Measurements from ENCODE around the gene NR6A1.

The NR6A1 gene

GRCh38 chr9:124507880-124508423, 263.2 kb downstream of the NR6A1 start:
- Histone ChIP-seq H3K4me2 (ENCODE audit: low read length) (no peak overlapping the region), H3K79me2 (ENCODE audit: control insufficient read depth, low read length) (no peaks in the 10 kb centered on the region), H3F3A (ENCODE audit: control insufficient read depth, insufficient read depth) (no peaks in the 10 kb centered on the region), H3K9me3 (ENCODE audit: control insufficient read depth, insufficient read depth, low read length) (no peaks in the 10 kb centered on the region), H4K20me1 (ENCODE audit: control insufficient read depth, insufficient read depth, low read depth, low read length) (no peaks in the 10 kb centered on the region), H3K27me3 (ENCODE audit: control insufficient read depth, low read length) (no peaks in the 10 kb centered on the region), H3K27ac (ENCODE audit: low read depth, low read length) (no peak overlapping the region), H3K4me3 (ENCODE audit: low read length) (no peak overlapping the region), H3K4me1 (ENCODE audit: control insufficient read depth, low read length) (no peaks in the 10 kb centered on the region), H3K9me2 (replicated peaks; ENCODE audit: control insufficient read depth, low read length) (no peaks in the 10 kb centered on the region), H3K36me3 (ENCODE audit: control insufficient read depth, low read length) (no peaks in the 10 kb centered on the region)
- TF ChIP-seq CTCF (IDR thresholded peaks at IDR 0.05; ENCODE audit: low read depth, low read length, poor library complexity, severe bottlenecking) (no peak), EZH2phosphoT487 (IDR thresholded peaks at IDR 0.05; ENCODE audit: borderline replicate concordance, low read length) (no peak)

DNA sequence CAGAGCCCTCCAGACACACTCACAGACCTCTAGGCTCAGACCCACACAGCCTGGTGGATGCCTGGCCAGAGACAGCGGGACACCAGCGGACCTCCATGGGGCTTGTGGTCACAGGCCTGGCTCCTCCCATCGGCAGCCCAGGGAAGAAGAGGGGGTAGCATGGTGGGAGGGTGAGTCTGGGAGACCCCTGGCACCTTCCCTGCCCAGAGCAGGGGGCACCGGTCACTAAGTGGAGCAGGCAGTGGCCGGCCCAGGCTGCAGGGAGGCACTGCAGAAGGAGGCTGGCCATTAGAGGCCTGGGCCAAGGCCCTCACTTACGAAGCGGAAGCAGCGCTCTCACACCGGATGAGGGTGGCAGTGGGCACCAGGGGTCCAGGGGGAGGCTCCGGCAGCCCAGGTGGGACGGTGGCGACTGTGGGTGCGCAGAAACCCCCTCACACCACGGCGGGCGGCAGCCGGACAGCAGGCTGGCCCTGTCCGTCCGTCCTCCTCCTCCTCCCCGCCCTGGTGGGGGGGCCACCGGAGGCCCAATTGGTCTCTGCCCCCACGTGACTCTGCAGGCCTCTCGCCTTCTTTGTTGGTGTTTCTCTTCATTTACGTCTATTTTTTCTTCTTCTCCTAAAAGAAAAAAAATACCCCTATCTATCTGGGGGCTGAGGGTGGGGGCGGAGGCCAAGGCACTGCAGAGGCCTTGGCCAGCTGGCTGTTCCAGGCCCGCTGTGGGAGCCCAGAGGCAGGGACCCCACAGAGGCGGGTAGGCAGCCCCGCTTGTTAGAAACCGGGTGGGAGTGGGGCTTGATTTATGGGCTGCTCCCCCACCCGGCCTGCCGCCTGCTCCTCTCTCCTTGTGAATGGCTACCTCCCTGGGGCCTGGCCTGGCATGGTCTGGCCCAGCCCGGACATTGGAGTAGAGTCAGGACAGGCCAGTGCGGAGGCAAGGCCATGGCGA, 263.9 kb downstream of the NR6A1 start, which contains the start of gene NR5A1:
NR5A1 (minus strand) TSS at position 469 of the 949 bp plus-strand sequence. CDS start 4,004 bp downstream, outside the sequence.
- H3K79me2 ChIP-seq (ENCODE audit: control insufficient read depth, low read length), result no peaks in the 10 kb centered on the region
- no peak within 1 kb of the TSS for H3K4me3 ChIP-seq (ENCODE audit: low read length)
- no peak within 1 kb of the TSS for H3K4me2 ChIP-seq (ENCODE audit: low read length)
- H4K20me1 ChIP-seq (ENCODE audit: control insufficient read depth, insufficient read depth, low read depth, low read length), result no peaks in the 10 kb centered on the region
- no peaks in the 10 kb centered on the region for H3K4me1 ChIP-seq (ENCODE audit: control insufficient read depth, low read length)
- H3K27me3 ChIP-seq (ENCODE audit: control insufficient read depth, low read length), result no peaks in the 10 kb centered on the region
- no peaks in the 10 kb centered on the region for H3K36me3 ChIP-seq (ENCODE audit: control insufficient read depth, low read length)
- H3K27ac ChIP-seq (ENCODE audit: low read depth, low read length), result no peak within 1 kb of the TSS
- TF ChIP-seq EZH2phosphoT487 (IDR thresholded peaks at IDR 0.05; ENCODE audit: borderline replicate concordance, low read length) (no peak), CTCF (IDR thresholded peaks at IDR 0.05; ENCODE audit: low read depth, low read length, poor library complexity, severe bottlenecking) (no peak)
- H3K9me3 ChIP-seq (ENCODE audit: control insufficient read depth, insufficient read depth, low read length), result no peaks in the 10 kb centered on the region
- H3K9me2 ChIP-seq (replicated peaks; ENCODE audit: control insufficient read depth, low read length), result no peaks in the 10 kb centered on the region
- H3F3A ChIP-seq (ENCODE audit: control insufficient read depth, insufficient read depth), result no peaks in the 10 kb centered on the region

- H3F3A ChIP-seq (ENCODE audit: control insufficient read depth, insufficient read depth), result no peaks in the 10 kb centered on the region
- H3K27ac ChIP-seq (ENCODE audit: low read depth, low read length), result no peak overlapping the region
- TF ChIP-seq CTCF (IDR thresholded peaks at IDR 0.05; ENCODE audit: low read depth, low read length, poor library complexity, severe bottlenecking), result no peak
- TF ChIP-seq EZH2phosphoT487 (IDR thresholded peaks at IDR 0.05; ENCODE audit: borderline replicate concordance, low read length), result no peak
- H3K4me3 ChIP-seq (ENCODE audit: low read length), result no peak overlapping the region
- H3K4me1 ChIP-seq (ENCODE audit: control insufficient read depth, low read length), result no peaks in the 10 kb centered on the region
- no peaks in the 10 kb centered on the region for H3K27me3 ChIP-seq (ENCODE audit: control insufficient read depth, low read length)
- no peaks in the 10 kb centered on the region for H4K20me1 ChIP-seq (ENCODE audit: control insufficient read depth, insufficient read depth, low read depth, low read length)
- no peaks in the 10 kb centered on the region for H3K36me3 ChIP-seq (ENCODE audit: control insufficient read depth, low read length)
- H3K4me2 ChIP-seq (ENCODE audit: low read length), result no peak overlapping the region
- H3K9me2 ChIP-seq (replicated peaks; ENCODE audit: control insufficient read depth, low read length), result no peaks in the 10 kb centered on the region
- H3K79me2 ChIP-seq (ENCODE audit: control insufficient read depth, low read length), result no peaks in the 10 kb centered on the region
- no peaks in the 10 kb centered on the region for H3K9me3 ChIP-seq (ENCODE audit: control insufficient read depth, insufficient read depth, low read length)
These were observed 264.7 kb downstream of the NR6A1 start for GRCh38 chr9:124506433-124506832.
